ENCODE data around the gene ALDH3A2.

DNA sequence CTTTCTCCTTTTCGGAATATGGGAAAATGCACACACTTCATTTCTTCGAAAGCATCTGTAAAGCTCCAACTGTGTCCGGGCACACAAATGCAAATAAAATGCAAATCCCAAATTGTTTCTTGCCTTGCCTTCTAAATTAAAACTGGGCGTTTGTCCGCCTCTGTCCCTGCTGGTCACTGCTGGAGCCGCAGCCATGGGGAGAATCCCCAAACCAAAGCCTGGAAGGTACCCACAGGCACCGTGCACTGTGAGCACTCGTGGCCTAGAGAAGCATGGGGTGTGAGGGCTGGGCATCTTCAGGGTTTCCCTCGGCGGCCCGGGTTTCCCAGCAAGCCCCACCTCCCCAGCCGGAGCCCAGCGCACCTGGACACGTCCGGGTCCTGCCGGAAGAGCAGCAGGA is 64.9 kb downstream of the ALDH3A2 start:
- TF ChIP-seq CTCF (IDR thresholded peaks at IDR 0.05) (no peak), POLR2A (IDR thresholded peaks at IDR 0.05) (no peak)

All from lower leg skin (tissue), 3 donors.